Esophagus (tissue), 2 donors: ENCODE results near the gene C12orf76. TPM values are rescaled to one million over a fixed set of nuclear protein-coding genes. Genes with fewer than 3 reads are reported as not detected.
"Not testable (repeated sequence)": the region's sequence is repeated elsewhere in the genome, so short reads cannot be mapped to it uniquely, and the experiment has no call there.

Experiments used
- H3K27ac ChIP-seq, 2 donors: one replicate each; pipeline ENCODE4 v1.5.1; 2013; ENCODE audit warnings: low read depth in 2 of 2, mild to moderate bottlenecking in 2 of 2, inconsistent platforms in 1 of 2, low read length in 1 of 2, moderate library complexity in 1 of 2
- H3K27me3 ChIP-seq, 2 donors: one replicate each; pipeline ENCODE4 v1.6.1; 2013; ENCODE audit warnings: low read length in 2 of 2, control low read depth in 1 of 2, mild to moderate bottlenecking in 1 of 2; ENCODE audit not compliant: insufficient read depth in 2 of 2, control insufficient read depth in 1 of 2
- H3K36me3 ChIP-seq, 2 donors: one replicate each; pipeline ENCODE4 v1.6.1; 2013; ENCODE audit warnings: low read length in 1 of 2; ENCODE audit not compliant: control insufficient read depth in 2 of 2, insufficient read depth in 2 of 2
- H3K4me1 ChIP-seq, 2 donors: one replicate each; pipeline ENCODE4 v1.6.1; 2013; ENCODE audit warnings: low read length in 1 of 2; ENCODE audit not compliant: control insufficient read depth in 2 of 2, insufficient read depth in 2 of 2
- H3K4me3 ChIP-seq, 2 donors: one replicate each; pipeline ENCODE4 v1.5.1; 2013; ENCODE audit warnings: low read length in 2 of 2, mild to moderate bottlenecking in 2 of 2, low read depth in 1 of 2, moderate library complexity in 1 of 2
- H3K9me3 ChIP-seq, 2 donors: one replicate each; pipeline ENCODE4 v1.6.1; 2013; ENCODE audit warnings: mild to moderate bottlenecking in 2 of 2, low read depth in 1 of 2, low read length in 1 of 2, moderate library complexity in 1 of 2; ENCODE audit not compliant: control insufficient read depth in 2 of 2, insufficient read depth in 1 of 2
- WGBS, 2 donors: extraction: QIAGEN DNeasy Blood & Tissue Kit; methylation state at CpG; one replicate each; pipeline ENCODE4 v1.1.7; 2013; 5-methylcytosine and 5-hydroxymethylcytosine counted together
- polyA plus RNA-seq, 2 donors: library from polyadenylated mRNA; stranded (reverse); fragments of 200-250 nt; gene quantifications; one replicate each; pipeline ENCODE4 v1.2.3, GENCODE V29; 2013
- donor health status: healthy with polysubstance abuse.
- donor health status: Bipolar disorder and iron deficiency.

C12orf76 gene
- polyA plus RNA-seq, 2 donors = 4.1 to 4.9 TPM

GRCh38 chr12:110010853-110011723 is 37.2 kb downstream of the C12orf76 start:
- H3K4me1 ChIP-seq = no peaks in the 10 kb centered on the region
- no peaks in the 10 kb centered on the region for H3K27me3 ChIP-seq
- H3K4me3 ChIP-seq = no peak overlapping the region
- H3K9me3 ChIP-seq = no peaks in the 10 kb centered on the region
- H3K27ac ChIP-seq = no peak overlapping the region
- 82 to 88% methylated on average over 13 of the region's 13 CpGs for WGBS, 2 donors
- peaks cover 0 to 8% of the 10 kb centered on the region in 2 donors for H3K36me3 ChIP-seq

- not testable (repeated sequence) for H3K9me3 ChIP-seq, H3K4me1 ChIP-seq, H3K27ac ChIP-seq, H3K27me3 ChIP-seq, H3K4me3 ChIP-seq, H3K36me3 ChIP-seq
- 87 to 91% methylated on average over 15 of the region's 15 CpGs for WGBS, 2 donors
These were observed 39.5 kb downstream of the C12orf76 start for GRCh38 chr12:110008681-110009398.

- peaks cover 0 to 2% of the 10 kb centered on the region in 2 donors for H3K4me1 ChIP-seq
- no peak overlapping the region for H3K27ac ChIP-seq
- no peak overlapping the region for H3K4me3 ChIP-seq
These were observed 40.4 kb downstream of the C12orf76 start for GRCh38 chr12:110007881-110008280.

GRCh38 chr12:110006115-110006514 is 42.2 kb downstream of the C12orf76 start:
- no peak overlapping the region for H3K4me3 ChIP-seq
- WGBS, 2 donors = 95 to 97% methylated on average over 4 of the region's 4 CpGs

More at GRCh38 chr12:110007881-110008280, 40.4 kb downstream of the C12orf76 start:
- H3K27me3 ChIP-seq = no peaks in the 10 kb centered on the region
- H3K9me3 ChIP-seq = no peaks in the 10 kb centered on the region
- peaks cover 0 to 3% of the 10 kb centered on the region in 2 donors for H3K36me3 ChIP-seq

GRCh38 chr12:110005319-110005973 is 42.9 kb downstream of the C12orf76 start:
- Histone ChIP-seq H3K36me3 (no peaks in the 10 kb centered on the region), H3K27me3 (no peaks in the 10 kb centered on the region), H3K27ac (no peak overlapping the region), H3K9me3 (no peaks in the 10 kb centered on the region), H3K4me1 (peaks cover 0 to 2% of the 10 kb centered on the region in 2 donors), H3K4me3 (no peak overlapping the region)
- WGBS, 2 donors = 89% methylated on average over 7 of the region's 7 CpGs

More at GRCh38 chr12:110006115-110006514, 42.2 kb downstream of the C12orf76 start:
- H3K36me3 ChIP-seq = no peaks in the 10 kb centered on the region
- H3K27me3 ChIP-seq = no peaks in the 10 kb centered on the region
- peaks cover 0 to 2% of the 10 kb centered on the region in 2 donors for H3K4me1 ChIP-seq
- no peaks in the 10 kb centered on the region for H3K9me3 ChIP-seq
- no peak overlapping the region for H3K27ac ChIP-seq

GRCh38 chr12:110004598-110004997 is 43.7 kb downstream of the C12orf76 start:
- Histone ChIP-seq H3K36me3 (no peaks in the 10 kb centered on the region), H3K27ac (no peak overlapping the region), H3K27me3 (no peaks in the 10 kb centered on the region), H3K4me1 (peaks cover 0 to 2% of the 10 kb centered on the region in 2 donors), H3K4me3 (no peak overlapping the region), H3K9me3 (no peaks in the 10 kb centered on the region)
- WGBS, 2 donors = 57 to 73% methylated on average over 4 of the region's 4 CpGs

GRCh38 chr12:110002676-110003515 is 45.4 kb downstream of the C12orf76 start:
- Histone ChIP-seq H3K9me3 (no peaks in the 10 kb centered on the region), H3K27ac (peak overlapping the region in 1 of 2 donors; percentile 37), H3K36me3 (no peaks in the 10 kb centered on the region), H3K27me3 (no peaks in the 10 kb centered on the region), H3K4me3 (no peak overlapping the region), H3K4me1 (peaks cover 0 to 2% of the 10 kb centered on the region in 2 donors)
- 74 to 79% methylated on average over 8 of the region's 8 CpGs for WGBS, 2 donors

- WGBS, 2 donors = 65 to 76% methylated on average over 4 of the region's 4 CpGs
- peaks cover 0 to 2% of the 10 kb centered on the region in 2 donors for H3K4me1 ChIP-seq
- H3K9me3 ChIP-seq = no peaks in the 10 kb centered on the region
- no peak overlapping the region for H3K27ac ChIP-seq
- no peaks in the 10 kb centered on the region for H3K36me3 ChIP-seq
- H3K27me3 ChIP-seq = no peaks in the 10 kb centered on the region
- no peak overlapping the region for H3K4me3 ChIP-seq
These were observed 46.7 kb downstream of the C12orf76 start for GRCh38 chr12:110001596-110001995.
